ENCODE measurements around the gene ZNF562.

DNA sequence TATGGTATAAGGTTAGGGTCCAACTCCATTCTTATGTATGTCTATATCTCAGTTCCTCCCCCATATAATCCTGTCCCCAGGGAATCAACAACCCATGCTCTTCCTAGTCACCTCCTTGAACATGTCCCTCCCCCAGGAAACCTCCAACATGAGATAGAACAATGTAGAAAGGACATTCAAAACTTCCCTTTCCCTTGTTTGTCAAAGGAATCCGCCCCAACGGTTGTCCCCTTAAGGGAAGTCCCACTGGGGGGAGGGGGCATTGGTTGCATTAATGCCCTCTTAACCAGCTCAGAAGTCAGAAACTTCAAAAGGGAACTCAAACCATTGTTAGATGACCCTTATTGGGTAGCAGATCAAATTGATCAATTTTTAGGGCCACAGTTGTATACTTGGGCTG, 47.0 kb downstream of the ZNF562 start:
- no peak for TF ChIP-seq EZH2 (IDR thresholded peaks at IDR 0.05; ENCODE audit: borderline replicate concordance, low read length)
- TF ChIP-seq, protein P1, sequence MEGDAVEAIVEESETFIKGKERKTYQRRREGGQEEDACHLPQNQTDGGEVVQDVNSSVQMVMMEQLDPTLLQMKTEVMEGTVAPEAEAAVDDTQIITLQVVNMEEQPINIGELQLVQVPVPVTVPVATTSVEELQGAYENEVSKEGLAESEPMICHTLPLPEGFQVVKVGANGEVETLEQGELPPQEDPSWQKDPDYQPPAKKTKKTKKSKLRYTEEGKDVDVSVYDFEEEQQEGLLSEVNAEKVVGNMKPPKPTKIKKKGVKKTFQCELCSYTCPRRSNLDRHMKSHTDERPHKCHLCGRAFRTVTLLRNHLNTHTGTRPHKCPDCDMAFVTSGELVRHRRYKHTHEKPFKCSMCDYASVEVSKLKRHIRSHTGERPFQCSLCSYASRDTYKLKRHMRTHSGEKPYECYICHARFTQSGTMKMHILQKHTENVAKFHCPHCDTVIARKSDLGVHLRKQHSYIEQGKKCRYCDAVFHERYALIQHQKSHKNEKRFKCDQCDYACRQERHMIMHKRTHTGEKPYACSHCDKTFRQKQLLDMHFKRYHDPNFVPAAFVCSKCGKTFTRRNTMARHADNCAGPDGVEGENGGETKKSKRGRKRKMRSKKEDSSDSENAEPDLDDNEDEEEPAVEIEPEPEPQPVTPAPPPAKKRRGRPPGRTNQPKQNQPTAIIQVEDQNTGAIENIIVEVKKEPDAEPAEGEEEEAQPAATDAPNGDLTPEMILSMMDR (conservative IDR thresholded peaks at IDR 0.05 in 1 of 2, IDR thresholded peaks at IDR 0.05 in 1 of 2; ENCODE audit: extremely low read depth in 1 of 2, insufficient read depth in 1 of 2, low read depth in 1 of 2, low read length in 2 of 2): no peak
